ENCODE measurements around the gene TPSG1.

DNA sequence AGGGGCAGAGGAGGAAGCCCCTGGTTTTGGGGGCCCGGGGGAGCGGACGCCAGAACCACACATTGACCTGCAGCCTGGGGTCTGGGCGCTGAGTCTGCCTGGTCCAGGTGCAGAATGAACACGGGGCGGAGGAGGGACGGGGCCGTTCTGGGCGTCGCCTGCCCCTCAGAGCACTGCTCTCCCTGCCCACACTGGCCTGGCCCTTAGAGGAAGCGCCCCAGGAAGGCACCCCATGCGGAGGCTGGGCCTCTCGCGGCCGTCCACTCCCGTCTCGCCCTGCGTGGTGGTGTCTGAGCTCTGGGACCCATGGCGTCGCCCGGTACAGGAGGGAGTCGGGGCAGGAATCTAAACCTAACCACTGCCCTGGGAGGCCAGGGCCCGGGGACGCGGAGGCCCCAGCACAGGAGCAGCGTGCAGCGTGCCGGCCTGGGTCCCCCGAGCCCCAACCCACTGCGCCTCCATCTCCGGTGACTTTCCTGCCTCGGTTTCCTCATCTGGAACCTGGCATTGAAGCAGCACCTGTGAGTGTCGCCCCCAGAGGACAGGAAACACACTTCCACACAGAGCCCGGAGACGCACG, 35.1 kb upstream of the TPSG1 start:
- TF ChIP-seq POLR2A (IDR thresholded peaks at IDR 0.05) (no peak), CTCF (IDR thresholded peaks at IDR 0.05) (no peak)

Data from heart left ventricle (tissue), 13 donors.